CD4-positive, alpha-beta T cell treated with Interleukin-12 subunit alpha and Interleukin-12 subunit beta, for 1 hour (primary cell): ENCODE data around the gene ZNF718.
A peak's percentile ranks its signal among the peaks of the same experiment; 100 is the strongest.
"Not testable (repeated sequence)": the region's sequence is repeated elsewhere in the genome, so short reads cannot be mapped to it uniquely, and the experiment has no call there.

ENCODE experiments used
- DNase-seq: peaks from one replicate; pipeline ENCODE4 v3.0.0-alpha.2; 2020

Gene ZNF718

DNA sequence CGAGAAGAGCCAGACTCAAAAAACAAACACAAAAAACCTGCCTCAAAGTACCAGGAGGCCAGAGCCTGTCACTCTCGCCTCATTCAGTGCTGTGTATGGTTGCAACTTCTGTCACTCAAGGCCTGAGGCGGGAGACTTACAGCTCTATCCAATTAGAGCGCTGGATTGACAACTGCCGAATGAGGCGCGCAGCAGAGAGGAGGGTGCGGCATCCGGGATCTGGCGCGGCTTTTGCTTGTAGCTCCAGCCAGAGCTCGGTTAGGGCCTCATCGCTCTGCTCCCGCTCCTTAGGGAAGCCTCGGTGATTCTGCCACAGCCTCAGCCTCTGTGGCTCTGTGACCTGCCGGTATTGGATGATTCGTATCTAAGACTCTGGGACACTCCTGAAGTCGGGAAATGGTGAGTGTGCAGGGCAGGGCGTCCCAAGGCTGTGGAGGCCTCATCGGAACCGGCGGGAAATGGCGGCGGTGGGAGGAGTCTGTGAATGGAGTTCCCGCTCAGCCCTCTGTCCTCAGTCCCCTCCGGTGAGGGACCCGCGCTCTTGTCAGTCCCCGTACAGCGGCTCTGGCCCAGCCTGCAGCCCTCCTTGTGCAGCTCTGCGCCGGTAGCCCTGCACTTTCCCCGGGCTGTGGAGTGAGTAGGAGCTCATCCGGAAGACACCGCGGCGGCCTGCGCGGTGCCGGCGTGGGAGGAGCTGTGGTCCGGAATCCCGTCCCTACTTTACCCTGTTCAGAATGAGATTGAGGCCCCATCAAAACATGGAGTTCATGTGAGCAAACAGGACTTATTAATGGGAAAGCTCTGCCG is at the start of gene ZNF718:
ZNF718 (plus strand) TSS at position 227 of the 807 bp plus-strand sequence; CDS start at position 397, 170 bp downstream.
- peak; percentile 94 for DNase-seq

GRCh38 chr4:85951-86350 is 38.4 kb upstream of the ZNF718 start:
- DNase-seq = no peak

DNA sequence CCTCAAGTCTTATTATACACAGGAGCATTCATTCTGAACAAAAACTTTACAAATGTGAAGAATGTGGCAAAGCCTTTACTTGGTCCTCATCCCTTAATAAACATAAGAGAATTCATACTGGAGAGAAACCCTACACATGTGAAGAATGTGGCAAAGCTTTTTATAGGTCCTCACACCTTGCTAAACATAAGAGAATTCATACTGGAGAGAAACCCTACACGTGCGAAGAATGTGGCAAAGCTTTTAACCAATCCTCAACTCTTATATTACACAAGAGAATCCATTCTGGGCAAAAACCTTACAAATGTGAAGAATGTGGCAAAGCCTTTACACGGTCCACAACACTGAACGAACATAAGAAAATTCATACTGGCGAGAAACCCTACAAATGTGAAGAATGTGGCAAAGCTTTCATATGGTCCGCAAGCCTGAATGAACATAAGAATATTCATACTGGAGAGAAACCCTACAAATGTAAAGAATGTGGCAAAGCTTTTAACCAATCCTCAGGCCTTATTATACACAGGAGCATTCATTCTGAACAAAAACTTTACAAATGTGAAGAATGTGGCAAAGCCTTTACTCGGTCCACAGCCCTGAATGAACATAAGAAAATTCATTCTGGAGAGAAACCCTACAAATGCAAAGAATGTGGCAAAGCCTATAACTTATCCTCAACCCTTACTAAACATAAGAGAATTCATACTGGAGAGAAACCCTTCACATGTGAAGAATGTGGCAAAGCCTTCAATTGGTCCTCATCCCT is 37.6 kb upstream of the ZNF718 start:
- not testable (repeated sequence) for DNase-seq

- no peak for DNase-seq
Observed at GRCh38 chr4:98386-98785, 25.9 kb upstream of the ZNF718 start.

GRCh38 chr4:99863-100262 is 24.4 kb upstream of the ZNF718 start:
- DNase-seq = no peak

GRCh38 chr4:107083-107443 is 17.2 kb upstream of the ZNF718 start:
- DNase-seq = no peak

- DNase-seq = no peak
Observed at GRCh38 chr4:107444-108429, 16.6 kb upstream of the ZNF718 start.

GRCh38 chr4:112771-113170 is 11.5 kb upstream of the ZNF718 start:
- no peak for DNase-seq

- no peak for DNase-seq
Observed at GRCh38 chr4:113732-114131, 10.6 kb upstream of the ZNF718 start.

GRCh38 chr4:114149-114548 is 10.2 kb upstream of the ZNF718 start:
- DNase-seq = no peak

DNA sequence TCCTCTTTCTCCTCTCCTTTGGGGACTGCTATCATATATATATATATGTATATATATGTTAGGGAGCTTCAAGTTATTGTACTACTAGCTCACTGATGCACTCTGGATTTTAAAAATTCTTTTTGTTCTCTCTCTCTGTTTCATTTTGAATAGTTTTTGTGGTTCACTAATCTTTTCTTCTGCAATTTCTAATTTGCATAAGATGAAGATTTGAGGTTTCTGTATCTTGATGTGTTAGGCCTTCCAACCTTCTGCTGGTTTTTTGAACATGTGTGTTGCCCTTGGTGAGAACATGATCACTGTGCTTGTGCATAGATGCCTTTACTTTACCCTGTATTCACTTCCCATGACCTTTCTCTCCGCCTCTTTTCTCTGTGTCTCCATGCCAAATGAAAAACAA is 7.8 kb upstream of the ZNF718 start:
- no peak for DNase-seq

DNA sequence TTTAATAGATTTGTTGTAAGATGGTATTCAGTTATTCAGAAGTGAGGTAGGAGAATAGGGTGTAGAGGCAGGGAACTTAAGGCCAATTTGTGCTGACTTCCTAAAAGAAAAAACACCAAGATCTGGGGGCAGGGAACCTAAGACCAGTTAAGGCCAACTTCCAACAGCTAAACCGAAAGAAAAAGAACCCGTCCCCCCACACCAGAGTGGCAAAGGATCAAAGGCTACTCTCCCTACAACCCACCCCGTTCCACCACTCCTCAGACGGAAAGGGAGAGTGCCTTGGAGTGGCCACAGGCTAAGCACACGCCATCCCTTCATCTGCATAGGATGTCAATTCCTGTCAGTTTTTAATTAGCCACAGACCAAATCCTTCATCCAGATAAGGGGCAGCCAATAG is 3.7 kb upstream of the ZNF718 start:
- DNase-seq = no peak

GRCh38 chr4:121408-122084 is 2.8 kb upstream of the ZNF718 start:
- peak; percentile 53 for DNase-seq

DNA sequence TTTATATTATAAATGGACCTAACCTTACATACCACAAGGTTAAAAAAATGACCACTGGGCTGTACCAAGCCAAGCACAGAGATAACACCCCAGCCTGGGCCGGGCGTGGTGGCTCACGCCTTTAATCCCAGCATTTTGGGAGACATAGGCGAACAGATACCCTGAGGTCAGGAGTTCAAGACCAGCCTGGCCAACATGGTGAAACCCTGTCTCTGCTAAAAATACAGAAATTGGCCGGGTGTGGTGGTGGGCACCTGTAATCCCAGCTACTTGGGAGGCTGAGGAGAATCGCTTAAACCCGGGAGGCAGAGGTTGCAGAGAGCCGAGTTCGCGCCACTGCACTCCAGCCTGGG is 403 bp upstream of the ZNF718 start:
- DNase-seq = not testable (repeated sequence)

GRCh38 chr4:125091-125771 is 930 bp downstream of the ZNF718 start:
- peak; percentile 8 for DNase-seq

GRCh38 chr4:125833-126232 is 1.5 kb downstream of the ZNF718 start:
- no peak for DNase-seq

DNA sequence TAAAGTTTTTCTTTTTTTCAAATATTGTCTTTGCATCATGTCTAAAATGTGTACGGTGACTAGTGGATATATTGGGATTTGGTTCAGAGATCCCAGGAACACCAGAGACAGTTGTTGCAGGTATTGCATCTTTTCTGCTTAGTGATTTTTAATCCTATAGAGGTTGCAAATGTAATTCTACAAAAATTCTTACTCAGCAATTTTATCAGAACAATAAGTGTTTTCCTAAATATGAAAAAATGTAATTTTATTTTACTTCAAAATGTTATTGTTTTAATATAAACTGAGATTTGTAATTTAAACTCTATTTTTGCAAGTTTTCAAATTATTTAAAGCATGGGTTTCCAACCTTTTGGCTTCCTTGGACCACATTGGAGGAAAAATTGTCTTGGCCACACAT is 8.2 kb downstream of the ZNF718 start:
- DNase-seq = no peak

- DNase-seq = no peak
Observed at GRCh38 chr4:138935-139334, 14.6 kb downstream of the ZNF718 start.

GRCh38 chr4:139691-140090 is 15.4 kb downstream of the ZNF718 start:
- DNase-seq = no peak

DNA sequence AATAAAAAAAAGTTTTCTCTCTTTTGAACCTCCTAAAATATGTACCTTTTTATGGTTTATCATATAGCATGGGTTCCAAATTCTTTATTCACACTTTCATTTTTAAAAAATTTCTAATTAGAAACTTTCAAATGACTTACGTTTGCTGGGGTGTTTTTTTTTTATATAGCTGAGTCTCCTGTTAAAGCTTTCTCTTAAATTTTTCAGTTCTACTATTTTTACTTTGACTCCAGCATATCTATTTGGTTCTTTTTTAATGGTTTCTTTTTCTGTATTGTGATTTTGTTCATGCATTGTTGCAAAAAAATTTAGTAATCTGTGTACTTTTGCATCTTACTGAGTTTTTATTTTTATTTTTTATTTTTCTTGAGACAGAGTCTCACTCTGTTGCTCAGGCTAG is 22.3 kb downstream of the ZNF718 start:
- DNase-seq = no peak

DNA sequence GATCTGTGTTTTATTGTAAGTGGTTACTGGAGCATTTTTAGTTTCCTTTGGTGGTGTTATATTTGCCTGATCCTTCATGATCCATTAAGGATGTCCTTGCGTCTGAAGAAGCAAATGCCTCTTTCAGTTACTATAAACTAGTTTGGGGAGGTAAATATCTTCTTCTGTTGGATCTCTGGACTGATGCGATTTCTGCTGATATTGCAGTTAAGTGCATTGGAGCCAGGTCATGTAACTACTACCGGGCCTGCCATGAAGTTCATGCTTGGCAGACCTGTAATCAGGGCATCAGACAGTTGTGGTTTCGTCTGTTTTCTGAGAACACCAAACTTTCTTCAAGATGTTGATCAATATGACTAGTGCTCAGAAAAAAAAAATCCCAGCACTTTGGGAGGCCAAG is 22.9 kb downstream of the ZNF718 start:
- DNase-seq = no peak
